NCI-H748 treated with DMSO at 0.1 percent for 48 hours (cell line): ENCODE measurements around the gene MOSMO.
"Not testable (repeated sequence)": the region's sequence is repeated elsewhere in the genome, so short reads cannot be mapped to it uniquely, and the experiment has no call there.

Experiments used
- DNase-seq: peaks from one replicate; lab custom pipeline; 2025; lab: John Stamatoyannopoulos, UW

MOSMO gene

DNA sequence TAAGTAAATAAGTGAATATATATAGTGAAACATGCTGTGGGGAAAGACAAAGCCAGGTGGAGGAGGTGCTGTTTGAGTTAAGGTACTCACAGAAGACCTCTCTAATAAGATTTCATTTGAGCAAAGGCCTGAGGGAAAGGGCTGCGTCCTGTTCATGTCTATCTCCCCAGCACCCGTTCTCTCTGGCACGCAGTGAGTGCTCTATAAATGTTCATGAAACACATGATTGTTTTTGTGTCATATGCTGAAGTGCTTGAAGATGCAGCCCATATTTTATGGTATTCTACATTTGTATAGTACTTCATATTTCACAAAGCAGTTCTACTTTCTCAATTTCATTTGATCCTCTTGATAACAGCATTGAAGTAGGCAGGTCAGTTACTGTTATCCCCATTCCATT, 85.4 kb downstream of the MOSMO start:
- no peak for DNase-seq

DNA sequence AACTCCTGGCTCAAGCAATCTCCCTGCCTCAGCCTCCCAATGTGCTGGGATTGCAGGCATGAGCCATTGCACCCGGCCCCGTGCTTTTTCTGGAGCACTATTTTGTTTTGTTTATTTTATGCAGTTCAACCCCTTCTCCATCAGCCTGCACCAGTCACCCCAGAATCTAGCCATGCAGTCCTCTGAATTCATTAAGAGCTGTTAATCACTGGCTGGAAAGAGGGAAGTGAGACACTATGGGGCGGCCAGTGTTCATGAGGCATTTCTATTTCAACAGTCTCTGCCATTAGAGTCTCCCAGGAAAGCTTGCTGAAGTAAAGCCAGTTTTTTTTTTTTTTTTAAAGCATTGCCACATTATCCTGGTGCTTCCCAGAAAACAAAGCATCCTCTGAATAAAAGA, 86.1 kb downstream of the MOSMO start:
- no peak for DNase-seq

DNA sequence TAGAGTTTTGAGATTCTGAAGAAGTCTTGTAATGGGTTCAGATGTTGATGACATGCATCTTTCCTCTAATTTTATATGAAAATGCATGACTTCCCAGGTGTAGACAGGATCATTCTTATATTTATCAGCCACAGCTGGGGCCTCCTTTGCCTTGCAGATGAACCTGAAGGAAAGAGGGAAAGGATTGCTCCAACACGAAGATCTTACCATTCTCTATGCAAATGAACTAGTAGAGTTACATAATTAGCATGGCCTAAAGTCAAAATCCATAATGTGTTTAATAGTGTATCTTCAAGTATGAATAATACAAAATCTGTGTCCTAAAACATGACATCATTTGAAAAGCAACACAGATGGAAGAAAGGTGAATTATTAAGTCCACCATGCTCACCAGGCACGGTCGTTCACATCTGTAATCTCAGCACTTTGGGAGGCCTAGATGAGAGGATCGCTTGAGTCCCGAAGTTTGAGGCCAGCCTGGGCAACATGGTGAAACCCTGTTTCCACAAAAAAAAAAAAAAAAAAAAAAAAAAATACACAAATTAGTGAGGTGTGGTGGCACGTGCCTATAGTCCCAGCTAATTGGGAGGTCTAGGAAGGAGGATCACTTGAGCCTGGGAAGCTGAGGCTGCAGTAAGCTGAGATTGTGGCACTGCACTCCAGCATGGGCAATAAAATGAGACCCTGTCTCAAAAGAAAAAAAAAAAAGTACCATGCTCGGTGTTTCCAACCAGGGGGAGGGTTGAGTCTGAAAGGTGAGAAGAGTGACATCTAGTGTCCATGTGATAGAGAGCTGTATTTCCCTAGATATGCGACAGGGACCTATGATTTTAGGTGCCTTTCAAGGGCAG, 90.7 kb downstream of the MOSMO start:
- no peak for DNase-seq

DNA sequence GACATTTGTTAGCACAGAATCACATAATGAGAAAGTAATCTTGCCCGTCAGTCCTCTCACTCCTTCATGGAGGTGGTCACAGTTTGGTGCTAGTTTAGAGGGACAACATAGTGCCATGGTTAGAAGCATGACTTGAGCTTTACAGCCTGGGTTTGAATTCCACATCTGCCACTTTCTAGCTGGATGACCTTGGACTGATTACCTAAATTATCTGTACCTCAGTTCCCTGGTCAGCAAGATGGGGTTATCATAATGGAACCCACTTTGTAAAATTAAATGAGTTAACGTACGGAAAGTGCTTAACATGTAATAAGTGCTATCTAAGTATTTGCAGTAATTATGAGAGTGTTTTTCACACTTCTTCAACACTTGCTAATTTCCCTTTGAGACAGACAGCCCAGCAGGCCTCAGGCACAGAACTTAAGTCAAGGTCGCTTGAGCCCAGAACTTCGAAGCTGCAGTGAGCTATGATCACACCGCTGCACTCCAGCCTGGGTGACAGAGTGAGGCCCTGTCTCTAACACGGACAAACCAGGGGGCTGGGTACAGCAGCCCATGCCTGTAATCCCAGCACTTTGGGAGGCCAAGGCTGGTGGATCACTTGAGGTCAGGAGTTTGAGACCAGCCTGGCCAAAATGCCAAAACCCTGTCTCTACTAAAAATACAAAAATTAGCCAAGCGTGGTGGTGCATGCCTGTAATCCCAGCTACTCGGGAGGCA, 91.5 kb downstream of the MOSMO start:
- no peak for DNase-seq

DNA sequence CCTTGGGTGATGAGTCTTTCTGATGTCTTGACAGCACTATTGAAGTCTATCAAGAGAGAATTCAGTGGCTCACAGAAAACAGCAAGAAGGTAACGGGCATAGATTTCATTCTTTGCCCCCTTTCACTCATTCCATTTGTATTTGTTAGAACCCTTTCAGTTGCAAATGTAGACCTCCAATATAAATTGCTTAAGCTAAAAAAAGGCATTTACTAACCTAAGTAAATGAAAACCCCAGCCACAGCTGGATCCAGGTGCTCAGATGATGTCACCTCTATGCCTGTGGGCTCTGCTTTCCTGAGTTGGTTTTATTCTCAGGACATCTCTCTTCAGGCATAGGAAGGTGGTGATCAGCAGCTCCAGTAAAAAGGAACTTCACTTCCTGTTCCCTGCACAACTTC, 95.5 kb downstream of the MOSMO start:
- DNase-seq = no peak

- no peak for DNase-seq
Observed at GRCh38 chr16:22109258-22109898, 101.5 kb downstream of the MOSMO start.

GRCh38 chr16:22111629-22112028, 103.7 kb downstream of the MOSMO start:
- DNase-seq = not testable (repeated sequence)

GRCh38 chr16:22116095-22116700, 108.3 kb downstream of the MOSMO start:
- DNase-seq = no peak

GRCh38 chr16:22117609-22118008, 109.7 kb downstream of the MOSMO start:
- DNase-seq = no peak

DNA sequence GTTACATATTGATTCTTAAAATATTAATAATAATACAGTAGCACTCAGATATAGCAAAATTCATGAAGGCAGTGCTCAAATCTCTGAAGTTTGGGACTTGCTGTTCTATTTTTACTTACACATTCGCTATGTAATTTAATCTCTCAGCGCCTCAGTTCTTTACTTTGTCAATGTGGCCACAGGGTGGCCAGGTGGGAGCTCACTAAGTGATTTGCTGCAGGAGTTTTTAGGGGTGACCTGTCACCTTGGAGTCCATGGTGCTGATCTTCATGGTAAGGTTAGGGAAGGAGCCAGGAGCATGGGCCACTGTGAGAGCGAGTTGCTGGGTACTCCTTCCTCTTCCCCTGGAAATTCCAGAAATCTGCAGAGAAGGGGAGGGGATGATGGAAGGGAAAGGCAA, 112.5 kb downstream of the MOSMO start:
- DNase-seq = no peak

- DNase-seq = no peak
Observed at GRCh38 chr16:22122239-22122638, 114.3 kb downstream of the MOSMO start.

GRCh38 chr16:22123146-22123545, 115.2 kb downstream of the MOSMO start:
- DNase-seq = no peak

- DNase-seq = no peak
Observed at GRCh38 chr16:22123759-22124490, 116.0 kb downstream of the MOSMO start.

DNA sequence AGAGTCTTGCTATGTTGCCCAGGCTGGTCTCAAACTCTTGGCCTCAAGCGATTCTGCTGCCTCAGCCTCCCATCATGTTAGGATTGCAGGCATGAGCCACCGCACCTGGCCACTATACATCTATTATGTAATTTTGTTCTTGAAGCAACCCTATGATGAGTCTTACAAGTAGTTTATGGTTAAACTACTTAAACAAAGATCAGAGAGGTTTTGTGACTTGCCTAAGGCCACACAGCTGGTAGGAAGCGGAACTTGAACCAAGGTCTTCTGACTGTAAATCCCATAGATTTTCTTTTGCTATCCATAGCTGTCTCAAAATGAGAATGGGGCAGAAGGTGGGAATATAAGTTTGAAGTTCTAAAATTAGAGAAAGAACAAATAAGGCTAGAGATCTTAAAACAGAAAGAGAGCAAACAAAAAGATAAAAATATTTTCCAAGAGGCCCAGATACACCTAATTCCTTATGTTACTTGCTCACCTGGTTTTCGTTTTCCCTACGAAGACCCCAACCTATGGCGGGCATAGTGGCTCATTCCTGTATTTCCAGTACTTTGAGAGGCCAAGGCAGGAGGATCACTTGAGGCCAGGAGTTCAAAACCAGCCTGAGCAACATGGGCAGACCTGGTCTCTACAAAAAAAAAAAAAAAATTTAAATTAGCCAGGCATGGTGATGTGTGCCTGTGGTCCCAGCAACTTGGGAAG, 116.8 kb downstream of the MOSMO start:
- DNase-seq = no peak

DNA sequence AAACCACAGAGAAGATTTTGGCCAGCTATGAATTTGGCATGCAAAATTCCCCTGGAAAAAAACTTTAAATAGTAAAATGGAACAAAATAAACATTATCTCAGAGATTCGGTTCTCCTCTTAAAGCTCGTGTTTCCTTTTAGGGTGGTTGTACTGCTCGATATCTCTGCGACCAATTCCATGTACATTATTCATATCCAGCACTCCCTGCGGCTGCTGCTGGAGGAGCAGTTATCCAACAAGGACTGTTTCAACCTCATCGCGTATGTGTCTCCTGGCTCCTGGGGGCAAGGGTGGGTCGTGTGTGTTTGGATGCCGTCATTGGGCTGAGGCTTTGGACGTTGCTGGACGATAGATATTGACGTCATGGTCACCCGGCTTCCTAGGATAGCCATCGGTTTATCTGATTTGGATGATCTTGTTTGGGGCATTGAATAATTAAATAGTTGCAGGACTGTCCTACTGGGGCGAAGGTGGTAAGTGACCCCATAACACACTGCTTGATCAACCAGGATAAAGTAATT, 118.2 kb downstream of the MOSMO start:
- no peak for DNase-seq

- DNase-seq = not testable (repeated sequence)
Observed at GRCh38 chr16:22128537-22128936, 120.6 kb downstream of the MOSMO start.

DNA sequence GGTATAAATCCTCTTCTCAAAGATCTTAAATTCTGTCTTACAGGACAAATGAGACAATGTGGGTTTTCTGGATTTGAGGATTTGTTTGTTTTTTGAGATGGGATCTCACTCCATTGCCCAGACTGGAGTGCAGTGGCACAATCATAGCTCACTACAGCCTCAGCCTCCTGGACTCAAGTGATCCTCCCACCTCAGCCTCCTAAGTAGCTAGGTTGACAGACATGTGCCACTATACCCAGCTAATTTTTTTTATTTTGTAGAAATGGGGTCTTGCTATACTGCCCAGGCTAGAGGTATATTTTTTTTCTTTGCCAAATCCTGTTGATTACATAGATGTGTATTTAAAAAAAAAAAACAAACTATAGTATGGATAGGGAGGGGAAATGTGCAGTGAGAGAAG, 122.6 kb downstream of the MOSMO start:
- DNase-seq = no peak

- DNase-seq = no peak
Observed at GRCh38 chr16:22132801-22133200, 124.9 kb downstream of the MOSMO start.
